NCI-H69 (cell line): ENCODE measurements around the gene MAP3K20.
"Not testable (repeated sequence)": the region's sequence is repeated elsewhere in the genome, so short reads cannot be mapped to it uniquely, and the experiment has no call there.

ENCODE experiments used
- DNase-seq: peaks from one replicate; lab custom pipeline; 2025; lab: John Stamatoyannopoulos, UW

Gene MAP3K20

GRCh38 chr2:173126819-173127218 is 51.2 kb downstream of the MAP3K20 start:
- DNase-seq: no peak

GRCh38 chr2:173128132-173128531 is 52.5 kb downstream of the MAP3K20 start:
- DNase-seq: not testable (repeated sequence)

- DNase-seq: peak; percentile 45
Observed at GRCh38 chr2:173130496-173131465, 55.1 kb downstream of the MAP3K20 start.

GRCh38 chr2:173132531-173132930 is 56.9 kb downstream of the MAP3K20 start:
- no peak for DNase-seq

- DNase-seq: no peak
Observed at GRCh38 chr2:173134703-173135102, 59.1 kb downstream of the MAP3K20 start.

- no peak for DNase-seq
Observed at GRCh38 chr2:173136067-173136466, 60.4 kb downstream of the MAP3K20 start.

- no peak for DNase-seq
Observed at GRCh38 chr2:173136599-173136998, 61.0 kb downstream of the MAP3K20 start.

- DNase-seq: no peak
Observed at GRCh38 chr2:173137610-173138009, 62.0 kb downstream of the MAP3K20 start.

- no peak for DNase-seq
Observed at GRCh38 chr2:173138962-173139361, 63.3 kb downstream of the MAP3K20 start.

GRCh38 chr2:173141666-173142065 is 66.0 kb downstream of the MAP3K20 start:
- DNase-seq: no peak

GRCh38 chr2:173145454-173145853 is 69.8 kb downstream of the MAP3K20 start:
- no peak for DNase-seq

- no peak for DNase-seq
Observed at GRCh38 chr2:173146590-173146989, 70.9 kb downstream of the MAP3K20 start.

GRCh38 chr2:173148520-173148919 is 72.9 kb downstream of the MAP3K20 start:
- no peak for DNase-seq

- no peak for DNase-seq
Observed at GRCh38 chr2:173149491-173149890, 73.8 kb downstream of the MAP3K20 start.

- DNase-seq: no peak
Observed at GRCh38 chr2:173150087-173150486, 74.4 kb downstream of the MAP3K20 start.

GRCh38 chr2:173150963-173151362 is 75.3 kb downstream of the MAP3K20 start:
- DNase-seq: no peak

- DNase-seq: peak; percentile 2
Observed at GRCh38 chr2:173151671-173152401, 76.2 kb downstream of the MAP3K20 start.

- no peak for DNase-seq
Observed at GRCh38 chr2:173153301-173153885, 77.7 kb downstream of the MAP3K20 start.

- no peak for DNase-seq
Observed at GRCh38 chr2:173157676-173158293, 82.1 kb downstream of the MAP3K20 start.

GRCh38 chr2:173159791-173160463 is 84.3 kb downstream of the MAP3K20 start:
- peak; percentile 57 for DNase-seq

GRCh38 chr2:173160618-173161017 is 85.0 kb downstream of the MAP3K20 start:
- DNase-seq: no peak

- no peak for DNase-seq
Observed at GRCh38 chr2:173161040-173161439, 85.4 kb downstream of the MAP3K20 start.
